ENCODE results near the gene COL12A1.

GRCh38 chr6:75155631-75156030 is 50.2 kb downstream of the COL12A1 start:
- TF ChIP-seq CTCF (IDR thresholded peaks at IDR 0.05) = no peak
- no peak for TF ChIP-seq POLR2AphosphoS5 (IDR thresholded peaks at IDR 0.05; ENCODE audit: low read depth, low read length)

All from Panc1 (cell line).